Medulla oblongata (tissue), 1 donor: ENCODE measurements around the gene LRP1B.
"Not testable (repeated sequence)": the region's sequence is repeated elsewhere in the genome, so short reads cannot be mapped to it uniquely, and the experiment has no call there.

Experiments used
- DNase-seq: peaks from one replicate; pipeline ENCODE4 v3.0.0-alpha.2; 2015; ENCODE audit errors: extremely low spot score

The LRP1B gene

DNA sequence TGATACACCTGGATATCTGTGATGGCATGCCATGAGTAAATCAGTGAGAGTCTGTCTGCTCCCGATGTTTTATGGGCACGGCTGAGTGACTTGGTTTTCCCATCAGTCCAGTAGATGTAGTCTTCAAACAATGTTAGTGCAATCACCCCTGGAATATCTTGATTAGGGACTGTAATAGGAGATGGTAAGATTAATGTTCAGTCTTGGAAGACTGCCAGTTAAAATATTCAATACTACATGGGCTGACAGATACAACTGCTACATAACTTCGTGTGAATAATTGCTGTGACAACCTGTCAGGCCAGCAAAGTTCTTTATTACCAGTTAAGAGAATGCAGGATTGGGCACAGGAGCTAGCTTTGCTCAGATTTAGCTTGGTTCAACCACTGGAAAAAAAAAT lies 1673.3 kb downstream of the LRP1B start:
- no peak for DNase-seq

DNA sequence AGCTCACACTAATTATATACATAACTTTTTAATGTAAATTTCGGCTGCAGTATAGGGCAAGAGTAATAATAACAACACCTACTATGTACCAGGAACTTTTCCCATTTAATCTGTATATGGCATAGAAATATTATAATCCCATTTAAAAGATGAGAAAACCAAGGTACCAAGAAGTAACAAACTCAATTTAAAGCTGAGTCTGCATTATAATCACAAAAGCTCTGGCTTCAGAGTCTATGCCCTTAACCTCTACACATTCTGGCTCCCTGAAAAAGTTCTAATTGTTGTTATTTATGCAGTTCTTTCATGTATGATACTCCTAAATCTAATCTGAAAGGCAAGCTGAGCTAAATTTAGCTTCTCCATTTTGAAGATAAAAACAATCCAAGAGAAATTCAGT lies 1675.5 kb downstream of the LRP1B start:
- no peak for DNase-seq

DNA sequence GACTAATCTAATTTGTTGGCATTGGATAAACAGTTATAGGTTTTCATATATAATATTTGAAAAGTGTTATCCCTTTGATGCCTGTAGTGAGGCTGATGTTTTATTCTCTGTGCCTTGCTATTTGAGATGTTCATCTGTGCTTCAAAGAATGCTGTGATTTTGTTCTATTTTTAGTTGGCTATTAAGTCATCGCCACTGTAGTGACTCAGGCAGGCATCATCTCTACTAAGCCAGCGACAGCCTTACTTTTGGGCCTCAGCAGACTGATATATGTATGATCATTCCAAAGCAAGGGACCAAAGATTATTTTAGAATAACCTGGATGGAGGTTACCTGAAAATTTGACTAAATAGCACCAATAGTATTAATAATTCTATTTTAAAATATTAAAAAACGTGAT lies 1676.1 kb downstream of the LRP1B start:
- peak; percentile 23 for DNase-seq

DNA sequence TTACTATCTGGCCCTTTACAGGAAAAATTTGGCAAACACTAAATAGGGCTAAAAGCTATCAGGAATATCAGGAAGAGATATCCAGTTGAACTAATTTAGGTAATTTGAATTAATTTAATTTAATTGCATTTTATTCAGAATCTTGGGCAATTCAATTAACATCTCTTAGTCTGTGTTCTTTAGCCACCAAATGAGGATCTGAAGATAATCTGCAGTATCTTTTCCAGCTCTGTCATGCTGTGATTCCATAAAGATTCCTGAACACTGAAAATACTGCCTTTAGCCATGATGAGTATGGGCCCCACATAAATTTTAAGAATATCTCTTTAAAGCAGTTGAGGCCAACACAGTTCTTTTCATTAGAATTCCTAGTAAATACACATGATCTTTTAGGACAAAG lies 1679.5 kb downstream of the LRP1B start:
- no peak for DNase-seq

DNA sequence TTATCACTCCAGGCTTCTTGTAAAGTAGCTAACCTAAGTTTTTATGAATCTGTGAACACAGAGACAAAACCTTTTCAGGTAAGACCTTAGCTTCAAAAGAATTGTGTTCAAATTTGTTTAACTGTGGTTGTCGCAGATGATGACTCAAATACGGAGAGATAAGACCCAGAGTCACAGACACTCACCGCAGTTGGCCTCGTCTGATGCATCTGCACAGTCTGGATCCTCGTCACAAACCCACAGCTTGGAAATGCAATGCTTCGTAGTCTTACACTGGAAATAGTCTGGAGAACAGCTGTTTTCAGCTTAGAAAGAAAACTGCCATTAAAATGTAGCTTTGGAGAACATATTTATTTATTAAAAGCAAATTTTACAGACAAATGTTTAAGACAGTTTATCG lies 1688.5 kb downstream of the LRP1B start:
- no peak for DNase-seq

DNA sequence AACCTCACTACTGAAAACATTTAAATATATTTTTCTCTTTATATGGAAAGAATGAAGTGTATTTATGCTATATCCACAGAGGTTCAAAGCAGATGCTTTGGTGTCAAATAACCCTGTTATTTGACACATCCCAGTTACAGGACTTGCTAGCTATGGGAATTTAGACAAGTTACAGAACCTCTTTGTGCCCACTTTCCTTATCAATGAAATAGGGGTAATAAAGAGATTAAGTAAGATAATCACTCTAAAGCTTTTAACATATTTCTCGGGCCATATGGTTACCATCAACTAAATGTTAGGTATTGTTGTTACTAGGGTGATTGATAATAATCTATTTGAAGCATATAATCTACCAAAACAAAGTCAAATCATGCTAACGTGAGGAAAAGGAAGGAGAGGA lies 1690.0 kb downstream of the LRP1B start:
- no peak for DNase-seq

DNA sequence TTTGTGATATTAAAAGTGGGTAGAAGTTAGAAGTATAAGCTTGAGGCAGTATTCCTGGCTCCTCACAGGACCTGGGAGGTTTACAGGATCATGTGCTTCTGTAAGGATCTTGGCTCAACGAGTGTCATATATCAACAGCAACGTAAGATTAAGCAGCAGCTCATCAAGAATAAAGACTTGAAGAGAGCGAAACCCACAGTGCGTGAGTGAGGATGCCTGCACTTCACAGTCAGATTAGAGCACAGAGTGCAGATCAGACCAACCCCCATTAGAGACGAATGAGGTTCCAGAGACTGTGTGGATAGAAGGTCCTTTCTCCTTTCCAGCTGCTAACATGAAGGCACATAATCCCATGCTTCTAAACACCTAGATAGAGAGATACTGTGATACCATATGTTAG lies 1693.9 kb downstream of the LRP1B start:
- DNase-seq: no peak

DNA sequence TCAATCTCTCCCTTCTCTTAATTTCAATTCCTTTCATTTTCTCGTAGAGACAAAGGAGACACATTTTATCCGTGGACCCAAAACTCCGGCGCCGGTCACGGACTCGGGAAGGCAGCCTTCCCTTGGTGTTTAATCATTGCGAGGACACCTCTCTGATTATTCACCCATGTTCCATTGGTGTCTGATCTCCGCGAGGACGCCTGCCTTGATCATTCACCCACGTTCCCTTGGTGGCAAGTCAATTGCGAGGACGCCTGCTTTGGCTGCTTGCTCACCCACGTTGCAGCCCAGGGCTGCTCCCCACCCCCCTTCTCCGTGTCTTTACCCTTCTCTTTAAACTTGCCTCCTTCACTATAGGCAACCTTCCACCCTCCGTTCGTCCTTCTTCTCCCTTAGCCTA lies 1703.8 kb downstream of the LRP1B start:
- not testable (repeated sequence) for DNase-seq

DNA sequence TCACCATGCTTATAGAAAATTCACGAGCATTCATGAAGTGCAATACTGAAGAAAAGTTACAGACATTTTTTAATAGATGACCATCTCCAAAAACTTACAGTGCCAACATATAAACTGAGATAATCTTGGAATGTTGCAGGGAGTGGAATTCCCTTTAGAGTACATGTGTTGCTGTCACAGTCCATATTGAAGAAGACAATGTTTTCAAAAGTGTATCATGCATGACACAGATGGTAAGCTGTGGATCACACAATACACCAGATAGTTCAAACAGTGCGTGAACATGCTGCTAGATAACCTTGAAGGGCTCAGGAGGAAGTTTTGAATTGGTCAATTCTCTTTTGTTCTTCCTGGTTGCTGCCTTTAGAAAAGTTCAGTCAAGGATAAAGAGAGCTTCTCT lies 1706.3 kb downstream of the LRP1B start:
- no peak for DNase-seq

DNA sequence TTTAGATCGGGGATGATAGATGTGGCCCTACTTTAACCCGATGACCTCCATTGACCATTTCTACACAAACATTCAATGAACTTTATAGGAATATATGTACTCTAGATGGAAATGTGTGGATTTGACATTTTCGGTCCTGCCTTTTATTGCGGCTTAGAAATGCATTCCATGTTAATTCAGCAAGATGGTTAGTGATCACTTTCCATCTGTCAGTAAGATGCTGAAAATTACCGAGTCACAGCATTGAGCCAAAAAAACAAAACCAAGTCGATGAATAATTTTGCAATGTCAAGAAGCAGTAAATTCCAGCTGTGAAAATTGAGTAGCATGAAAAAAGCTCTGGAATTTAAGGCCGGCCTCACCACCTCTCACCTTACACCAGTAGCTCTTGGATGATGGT lies 1708.1 kb downstream of the LRP1B start:
- DNase-seq: no peak

DNA sequence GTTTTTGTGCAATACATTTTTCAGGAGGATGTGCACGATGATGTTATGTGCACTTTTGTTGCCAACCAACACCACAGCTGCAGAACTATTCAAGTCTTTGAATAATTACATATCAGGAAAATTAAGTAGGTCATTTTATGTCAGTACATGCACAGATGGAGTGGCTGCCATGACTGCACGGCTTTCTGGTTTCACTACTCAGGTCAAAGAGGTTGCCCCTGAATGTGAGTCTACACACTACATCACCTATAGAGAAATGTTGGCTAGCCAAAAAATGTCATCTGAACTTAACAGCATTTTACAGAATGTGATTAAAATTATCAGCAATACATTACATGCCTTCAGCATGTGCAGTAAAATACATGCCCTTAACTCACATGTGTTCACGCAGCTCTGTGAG lies 1713.3 kb downstream of the LRP1B start:
- DNase-seq: no peak

DNA sequence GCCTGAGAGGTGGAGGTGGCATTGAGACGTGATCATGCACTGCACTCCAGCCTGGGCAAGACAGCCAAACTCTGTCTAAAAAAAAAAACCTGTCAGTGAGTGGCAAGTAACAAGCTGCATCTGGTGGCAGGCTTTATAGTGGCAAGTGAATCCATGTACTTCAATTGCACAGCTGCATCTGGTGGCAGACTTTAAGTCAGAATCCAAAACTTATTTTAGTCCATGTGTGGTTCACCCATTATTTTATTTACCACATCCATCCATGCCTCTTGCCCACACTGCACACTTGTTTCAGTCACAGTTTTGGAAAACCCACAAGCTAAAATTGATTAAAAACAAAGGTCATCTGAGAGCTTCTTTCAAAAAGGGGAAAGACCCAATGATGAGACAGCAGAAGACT lies 1714.2 kb downstream of the LRP1B start:
- no peak for DNase-seq

DNA sequence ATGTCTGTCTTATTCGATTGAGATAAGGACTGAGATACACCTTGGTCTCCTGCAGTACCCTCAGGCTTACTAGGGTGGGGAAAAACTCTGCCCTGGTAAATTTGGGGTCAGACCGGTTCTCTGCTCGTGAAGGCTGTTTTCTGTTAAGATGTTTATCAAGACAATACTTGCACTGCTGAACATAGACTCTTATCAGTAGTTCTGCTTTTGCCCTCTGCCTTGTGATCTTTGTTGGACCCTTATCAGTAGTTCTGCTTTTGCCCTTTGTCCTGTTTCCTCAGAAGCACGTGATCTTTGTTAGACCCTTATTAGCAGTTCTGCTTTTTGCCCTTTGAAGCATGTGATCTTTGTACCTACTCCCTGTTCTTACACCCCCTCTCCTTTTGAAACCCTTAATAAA lies 1715.8 kb downstream of the LRP1B start:
- DNase-seq: not testable (repeated sequence)

DNA sequence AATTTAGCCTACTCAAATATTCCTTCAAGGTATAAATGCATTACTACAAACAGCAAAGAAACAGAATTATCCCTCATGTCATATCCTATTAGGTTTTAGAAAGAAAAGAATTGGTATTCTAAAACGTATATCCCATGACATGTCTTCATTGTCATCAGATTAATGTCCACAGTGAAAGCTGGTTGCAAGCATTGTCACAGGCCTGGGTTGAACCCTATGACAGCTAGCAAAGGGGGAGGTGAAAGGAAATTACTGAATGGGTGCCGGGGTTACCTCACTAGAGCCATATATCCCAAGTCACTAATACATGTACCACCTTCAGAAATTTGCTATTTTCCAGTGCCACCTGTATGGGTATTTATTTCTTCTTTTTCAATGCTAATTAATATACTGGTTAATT lies 1720.1 kb downstream of the LRP1B start:
- no peak for DNase-seq

DNA sequence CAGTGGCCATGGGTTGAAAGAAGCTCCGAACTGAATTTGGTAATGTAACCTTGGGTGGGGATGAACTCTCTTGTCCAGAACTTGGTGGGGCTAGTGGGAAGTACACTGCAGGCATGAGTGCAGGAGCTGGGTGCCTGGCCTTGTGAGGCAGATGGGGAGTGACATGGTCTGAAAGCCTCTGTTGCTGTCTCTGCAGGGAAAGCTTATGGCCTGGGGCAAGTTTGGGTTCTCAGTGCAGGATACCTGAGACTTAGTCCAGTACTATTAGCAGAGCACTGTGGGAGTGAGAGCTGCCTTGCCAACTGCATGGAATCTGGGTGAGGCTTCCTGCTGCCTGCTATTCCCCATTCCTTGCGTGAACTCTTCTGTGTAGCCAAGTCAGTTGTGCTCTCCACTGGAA lies 1729.8 kb downstream of the LRP1B start:
- no peak for DNase-seq

DNA sequence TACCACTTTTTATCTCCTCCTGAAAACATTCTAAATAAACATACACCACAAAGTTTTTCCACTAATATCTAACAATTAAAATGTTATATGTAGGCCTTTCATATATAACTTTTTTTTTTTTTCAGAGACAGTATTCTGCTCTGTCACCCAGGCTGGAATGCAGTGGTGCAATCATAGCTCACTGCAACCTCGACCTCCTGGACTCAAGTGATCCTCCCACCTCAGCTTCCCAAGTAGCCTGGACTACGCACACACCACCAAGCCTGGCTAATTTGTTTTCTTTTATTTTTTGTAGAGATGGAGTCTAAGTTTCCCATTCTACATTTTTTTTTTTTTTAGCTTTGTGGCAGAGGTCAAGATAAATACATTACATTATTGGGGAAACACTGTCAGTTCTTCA lies 1738.0 kb downstream of the LRP1B start:
- no peak for DNase-seq

DNA sequence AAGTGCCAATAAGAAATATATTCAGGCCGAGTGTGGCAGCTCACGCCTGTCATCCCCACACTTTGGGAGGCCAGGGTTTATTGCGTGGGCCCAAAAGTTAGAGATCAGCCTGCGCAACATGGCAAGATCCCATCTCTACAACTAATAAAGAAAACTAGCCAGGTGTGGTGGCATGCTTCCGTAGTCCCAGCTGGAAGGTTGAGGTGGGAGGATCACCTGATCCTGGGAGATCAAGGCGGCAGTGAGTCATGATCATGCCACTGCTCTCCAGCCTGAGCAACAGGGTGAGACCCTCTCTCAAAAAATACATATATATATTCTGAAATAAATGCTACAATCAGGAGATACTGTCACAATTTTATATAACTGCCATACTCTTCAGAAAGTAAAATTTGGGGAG lies 1745.9 kb downstream of the LRP1B start:
- no peak for DNase-seq

DNA sequence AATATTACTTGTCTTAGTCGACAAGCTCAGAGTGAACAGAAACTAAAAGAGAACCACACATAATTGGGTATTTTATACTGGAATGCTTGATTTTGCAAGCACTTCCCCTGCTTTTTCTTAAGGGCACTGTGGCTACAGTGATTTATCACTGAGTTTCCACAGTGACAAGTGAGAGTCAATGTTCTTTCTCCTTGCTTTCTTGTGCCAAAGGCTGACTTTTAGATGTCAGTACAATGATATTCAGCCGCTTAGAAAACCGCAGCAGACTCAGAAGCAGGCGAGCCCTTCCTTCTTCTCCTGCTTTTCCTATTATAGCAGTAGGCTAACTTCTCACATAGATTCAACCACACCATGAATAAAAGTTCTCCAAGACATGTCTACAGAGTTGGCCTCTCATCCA lies 1747.0 kb downstream of the LRP1B start:
- peak; percentile 26 for DNase-seq

DNA sequence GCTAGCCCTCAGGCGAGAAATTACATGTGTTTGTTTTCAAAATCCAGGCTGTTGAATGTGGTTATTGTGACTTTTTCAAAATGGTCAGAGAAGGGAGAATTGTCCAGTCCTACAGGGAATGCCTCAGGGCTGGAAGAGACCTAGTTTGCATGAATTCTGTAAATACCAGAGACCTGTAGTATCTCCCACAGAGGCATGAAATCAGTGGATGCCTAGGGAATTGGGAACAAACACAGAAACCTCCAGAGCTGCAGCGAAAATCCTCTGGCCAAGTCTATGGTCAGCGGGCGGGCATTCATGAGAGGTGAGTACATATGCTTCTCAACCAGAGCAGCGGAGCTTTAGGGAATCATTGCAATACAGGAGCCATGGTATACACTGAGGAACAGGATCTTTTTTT lies 1754.1 kb downstream of the LRP1B start:
- no peak for DNase-seq

DNA sequence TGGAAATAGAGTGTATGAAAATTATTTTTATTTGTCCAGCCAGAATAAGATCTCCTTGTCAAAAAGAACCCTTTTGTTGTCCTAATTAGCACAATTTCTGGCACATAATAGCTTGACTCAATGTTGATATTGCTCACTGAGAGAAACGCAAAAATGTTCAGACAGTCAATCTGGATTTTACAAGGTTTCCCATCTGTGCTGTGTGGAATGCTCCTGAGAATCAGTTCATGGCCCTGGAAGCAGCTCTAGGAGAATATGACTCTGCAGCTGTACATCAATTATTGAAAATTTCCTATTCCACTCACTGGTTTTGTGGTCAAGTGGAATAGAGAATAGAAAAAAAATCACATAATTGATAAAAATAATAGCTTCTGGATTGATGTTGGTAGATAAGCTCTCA lies 1767.7 kb downstream of the LRP1B start:
- no peak for DNase-seq

DNA sequence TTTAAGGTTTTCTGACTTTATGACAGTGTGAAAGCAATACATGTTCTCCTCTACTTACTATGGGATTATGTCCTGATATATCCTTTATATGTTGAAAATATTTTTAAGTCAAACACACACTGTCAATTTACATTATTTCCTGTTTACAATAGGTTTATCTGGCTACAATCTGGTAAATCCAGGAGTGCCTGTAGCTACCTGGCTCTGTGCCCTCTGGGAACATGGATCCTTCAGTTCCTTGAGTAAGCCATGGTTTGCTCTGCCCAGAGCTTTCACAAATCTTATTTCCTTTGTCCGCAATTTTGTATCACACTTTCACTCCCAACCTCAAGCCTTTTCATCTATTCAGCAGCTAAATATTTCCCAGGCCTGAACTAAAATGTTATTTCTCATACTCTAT lies 1768.5 kb downstream of the LRP1B start:
- DNase-seq: no peak

DNA sequence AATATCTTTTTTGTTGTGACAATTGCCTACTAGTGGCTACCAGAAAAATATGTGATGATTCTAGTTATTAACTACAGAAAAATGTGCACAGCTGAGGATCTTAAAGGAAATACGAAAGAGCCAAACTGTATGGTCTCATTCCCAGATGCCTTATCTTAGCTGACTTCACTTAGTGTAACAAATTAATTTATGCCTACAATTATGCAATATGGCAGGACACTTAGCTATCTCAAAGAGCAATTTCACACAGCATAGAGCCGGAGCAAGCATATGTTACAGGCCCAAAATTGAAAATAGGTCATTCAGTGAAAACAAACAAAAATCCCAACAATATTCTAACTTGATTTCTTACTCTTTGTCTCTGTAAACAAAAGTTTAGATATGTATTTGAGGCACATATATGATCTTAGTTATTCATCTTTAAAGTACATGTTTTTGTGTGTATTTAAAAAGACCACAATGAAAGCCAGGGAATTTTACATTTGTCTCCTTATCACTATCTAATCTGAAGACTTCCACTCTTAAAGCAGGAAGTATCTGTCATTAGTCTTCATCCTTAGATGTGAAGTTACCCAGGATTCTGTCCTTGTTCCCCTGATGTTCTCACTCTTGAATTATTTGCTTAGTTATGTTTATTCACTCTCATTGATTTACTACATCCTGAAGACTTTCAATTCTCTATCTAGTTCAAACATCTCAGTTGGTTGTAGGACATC lies 1771.6 kb downstream of the LRP1B start:
- no peak for DNase-seq

DNA sequence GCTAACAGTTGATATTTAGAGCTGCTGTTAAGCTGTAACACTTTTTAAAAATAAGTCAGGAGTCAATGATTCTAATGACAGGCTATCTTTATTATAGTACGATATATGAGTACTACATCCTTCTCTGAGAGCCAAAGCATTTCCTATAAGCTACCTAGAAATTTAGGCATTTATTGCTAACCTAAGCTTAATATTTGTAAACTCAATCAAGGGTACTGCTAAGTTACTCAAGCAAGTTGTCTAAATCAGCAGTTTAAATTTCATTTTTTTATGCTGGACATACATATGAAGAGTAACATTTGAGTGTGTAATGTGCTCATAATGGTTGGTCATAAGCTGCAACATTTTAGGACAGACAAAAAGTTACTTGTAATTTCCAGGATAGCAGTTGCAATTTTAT lies 1774.1 kb downstream of the LRP1B start:
- DNase-seq: no peak

DNA sequence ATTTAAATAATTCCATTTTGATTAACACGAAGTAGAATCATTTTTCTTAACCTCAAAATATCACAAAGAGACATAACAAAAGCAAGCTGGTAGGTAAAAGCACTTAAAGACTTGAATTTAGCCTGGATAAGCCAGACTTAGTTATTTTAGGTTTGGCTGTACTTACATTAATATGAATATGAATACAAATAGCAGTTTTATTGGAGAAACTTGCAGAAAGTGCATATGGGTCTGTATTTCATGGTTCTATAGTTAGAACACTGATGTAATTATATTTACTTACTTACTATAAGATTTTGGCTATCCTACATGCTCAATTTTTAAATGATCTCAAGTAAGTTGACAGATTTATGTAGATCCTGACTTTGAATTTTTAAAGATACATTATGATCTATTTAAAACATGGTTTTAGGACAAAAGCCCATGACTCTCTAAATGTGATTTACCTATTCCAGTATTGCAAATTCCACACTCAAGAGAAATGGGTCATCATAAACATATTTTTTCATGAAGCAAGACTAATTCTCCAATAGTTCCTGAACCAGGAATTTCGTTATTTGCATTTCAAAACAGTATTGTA lies 1775.2 kb downstream of the LRP1B start:
- DNase-seq: no peak
